MM.1S (cell line): ENCODE data around the gene CREB5.

Experiments used
- CTCF ChIP-seq: fragments of 300-600 bp; sonication (generic); IDR thresholded peaks from 2 replicates; pipeline ENCODE4 v1.5.1; 2016; ENCODE audit warnings: antibody characterized with exemption, low read length, mixed read lengths
- EZH2 ChIP-seq: fragments of 300-600 bp; sonication (generic); optimal IDR thresholded peaks from 2 replicates; pipeline ENCODE3; 2017; ENCODE audit warnings: low read depth, mild to moderate bottlenecking, antibody characterized with exemption, low read length, mixed read lengths

GRCh38 chr7:28376634-28377033 lies 35.7 kb upstream of the CREB5 start:
- TF ChIP-seq EZH2 (no peak), CTCF (no peak)
